Activated CD8-positive, alpha-beta memory T cell treated with anti-CD3 and anti-CD28 coated beads, Interleukin-2, amount 10 ng/mL, durations not matched to agents 7 days and 5 days (primary cell): ENCODE data around the gene NDFIP2. TPM values are rescaled to one million over a fixed set of nuclear protein-coding genes. Genes with fewer than 3 reads are reported as not detected.

Source experiments
- ATAC-seq: fragments of 150-1000 bp; cut with Tn5 transposase; one replicate; pipeline ENCODE4 v1.10.0; 2021; ENCODE audit warnings: moderate library complexity
- CTCF ChIA-PET: fragments of 350-600 bp; sonication (Branson Sonifier 250); formaldehyde crosslinking; loops from one replicate; lab custom pipeline; 2021; ENCODE audit warnings: antibody characterized with exemption; lab: Charles Lee
- DNase-seq: peaks from one replicate; pipeline ENCODE4 v3.0.0-alpha.2; 2020
- H3K27ac Mint-ChIP-seq: one replicate; pipeline ENCODE4 v1.8.0; 2021; ENCODE audit warnings: mild to moderate bottlenecking, mixed read lengths
- H3K27me3 Mint-ChIP-seq: one replicate; pipeline ENCODE4 v1.8.0; 2021; ENCODE audit warnings: mixed read lengths
- H3K36me3 Mint-ChIP-seq: one replicate; pipeline ENCODE4 v1.8.0; 2021; ENCODE audit warnings: mild to moderate bottlenecking, mixed read lengths
- H3K4me1 Mint-ChIP-seq: one replicate; pipeline ENCODE4 v1.8.0; 2021; ENCODE audit warnings: mixed read lengths
- H3K4me3 Mint-ChIP-seq: one replicate; pipeline ENCODE4 v1.8.0; 2021; ENCODE audit warnings: mild to moderate bottlenecking, moderate library complexity, mixed read lengths
- H3K9me3 Mint-ChIP-seq: one replicate; pipeline ENCODE4 v1.8.0; 2022; ENCODE audit warnings: low read depth, mixed read lengths
- total RNA-seq, 2 experiments: library from RNA; stranded (reverse); gene quantifications; one replicate each; pipeline ENCODE4 v1.2.3, GENCODE V29; 2021

The NDFIP2 gene, protein sequence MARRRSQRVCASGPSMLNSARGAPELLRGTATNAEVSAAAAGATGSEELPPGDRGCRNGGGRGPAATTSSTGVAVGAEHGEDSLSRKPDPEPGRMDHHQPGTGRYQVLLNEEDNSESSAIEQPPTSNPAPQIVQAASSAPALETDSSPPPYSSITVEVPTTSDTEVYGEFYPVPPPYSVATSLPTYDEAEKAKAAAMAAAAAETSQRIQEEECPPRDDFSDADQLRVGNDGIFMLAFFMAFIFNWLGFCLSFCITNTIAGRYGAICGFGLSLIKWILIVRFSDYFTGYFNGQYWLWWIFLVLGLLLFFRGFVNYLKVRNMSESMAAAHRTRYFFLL
- total RNA-seq: 100 to 1,000 TPM in 1 of 2 experiments, 10 to 100 TPM in 1; 50.8 to 124 TPM

- ATAC-seq: peak; percentile 83
- Mint-ChIP-seq H3K27ac (peak within 1 kb of the TSS; percentile 84), H3K4me3 (peak within 1 kb of the TSS; percentile 91), H3K36me3 (peaks cover 21% of the 10 kb centered on the region), H3K27me3 (peaks cover 12% of the 10 kb centered on the region), H3K9me3 (no peaks in the 10 kb centered on the region), H3K4me1 (peaks cover 52% of the 10 kb centered on the region)
- CTCF ChIA-PET: interaction anchor here (0.6 to 5.0 kb wide), 25 partner anchors 11 to 89 kb away, joined by 3 to 41 read pairs (median 4); partner anchors contain the start of gene RBM26
- peak; percentile 91 for DNase-seq
Measured at GRCh38 chr13:79480954-79481684, at the start of gene NDFIP2. TSS of gene NDFIP2 (plus strand) at chr13:79481155. CDS start at chr13:79481204, 49 bp downstream.

- H3K27ac Mint-ChIP-seq: no peak overlapping the region
- H3K9me3 Mint-ChIP-seq: peaks cover 2% of the 10 kb centered on the region
- DNase-seq (no peak), ATAC-seq (no peak)
- no peak overlapping the region for H3K4me3 Mint-ChIP-seq
- H3K27me3 Mint-ChIP-seq: no peaks in the 10 kb centered on the region
- H3K36me3 Mint-ChIP-seq: peaks cover 14% of the 10 kb centered on the region
- H3K4me1 Mint-ChIP-seq: peaks cover 4% of the 10 kb centered on the region
- CTCF ChIA-PET: interaction anchor here (1.2 to 3.7 kb wide), 2 partner anchors 8 to 10 kb away, joined by 3 to 17 read pairs; no protein-coding TSS in a partner anchor
Measured at GRCh38 chr13:79432086-79432485, 48.9 kb upstream of the NDFIP2 start.

GRCh38 chr13:79432992-79433391 is 48.0 kb upstream of the NDFIP2 start:
- DNase-seq (no peak), ATAC-seq (no peak)
- CTCF ChIA-PET: interaction anchor here (1.2 to 3.7 kb wide), 3 partner anchors 9 to 107 kb away, joined by 3 to 17 read pairs (median 5); no protein-coding TSS in a partner anchor
- H3K4me1 Mint-ChIP-seq: peaks cover 2% of the 10 kb centered on the region
- H3K36me3 Mint-ChIP-seq: peaks cover 14% of the 10 kb centered on the region
- H3K27me3 Mint-ChIP-seq: no peaks in the 10 kb centered on the region
- no peak overlapping the region for H3K27ac Mint-ChIP-seq
- H3K9me3 Mint-ChIP-seq: peaks cover 2% of the 10 kb centered on the region
- H3K4me3 Mint-ChIP-seq: no peak overlapping the region

DNA sequence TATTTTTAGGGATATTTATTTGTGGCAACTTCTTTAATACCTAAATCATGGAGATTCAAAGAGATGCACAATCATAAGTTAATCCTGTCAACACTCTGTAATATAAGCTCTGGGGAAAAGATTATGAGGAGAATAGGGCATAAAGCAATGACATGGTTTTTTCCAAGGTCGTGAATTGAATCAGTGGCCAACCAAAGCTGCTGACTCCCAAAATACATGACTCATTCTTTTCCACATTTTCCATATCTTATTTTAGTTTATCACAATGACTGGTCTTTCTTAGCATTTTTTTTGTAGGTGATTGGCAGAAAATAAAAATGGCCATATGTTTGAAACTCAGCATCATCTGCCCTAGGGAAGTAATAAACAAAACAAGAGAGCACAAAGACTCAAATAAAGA is 46.4 kb upstream of the NDFIP2 start:
- H3K36me3 Mint-ChIP-seq: peaks cover 13% of the 10 kb centered on the region
- no peak for ATAC-seq
- H3K4me3 Mint-ChIP-seq: no peak overlapping the region
- no peak overlapping the region for H3K27ac Mint-ChIP-seq
- peaks cover 2% of the 10 kb centered on the region for H3K9me3 Mint-ChIP-seq
- CTCF ChIA-PET: interaction anchor here (1.0 to 3.7 kb wide), 2 partner anchors 11 to 19 kb away, joined by 3 to 17 read pairs; no protein-coding TSS in a partner anchor
- DNase-seq: no peak
- no peaks in the 10 kb centered on the region for H3K4me1 Mint-ChIP-seq
- H3K27me3 Mint-ChIP-seq: no peaks in the 10 kb centered on the region

DNA sequence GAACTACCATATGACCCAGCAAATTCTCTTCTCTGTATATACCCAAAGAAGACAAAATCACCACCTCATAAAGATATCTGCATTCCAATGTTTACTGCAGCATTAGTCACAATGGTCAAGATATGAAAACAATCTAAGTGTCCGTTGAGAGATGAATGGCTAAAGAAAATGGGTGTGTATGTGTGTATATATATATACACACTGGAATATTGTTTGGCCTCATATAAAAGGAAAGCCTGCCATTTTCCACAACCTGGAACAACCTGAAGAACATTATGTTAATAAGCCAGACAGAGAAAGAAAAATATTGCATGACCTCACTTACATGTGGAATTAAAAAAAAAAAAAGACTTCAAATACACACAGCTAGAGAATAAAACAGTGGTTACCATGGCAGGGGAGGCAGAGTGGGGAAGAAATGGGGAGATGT is 45.4 kb upstream of the NDFIP2 start:
- Mint-ChIP-seq H3K4me3 (no peak overlapping the region), H3K27ac (no peak overlapping the region), H3K9me3 (peaks cover 2% of the 10 kb centered on the region), H3K27me3 (no peaks in the 10 kb centered on the region), H3K4me1 (no peaks in the 10 kb centered on the region), H3K36me3 (peaks cover 9% of the 10 kb centered on the region)
- CTCF ChIA-PET: no interaction called here
- no peak for DNase-seq
- ATAC-seq: no peak

- H3K9me3 Mint-ChIP-seq: no peaks in the 10 kb centered on the region
- peaks cover 2% of the 10 kb centered on the region for H3K36me3 Mint-ChIP-seq
- H3K4me3 Mint-ChIP-seq: no peak overlapping the region
- H3K27me3 Mint-ChIP-seq: no peaks in the 10 kb centered on the region
- DNase-seq (no peak), ATAC-seq (no peak)
- H3K27ac Mint-ChIP-seq: no peak overlapping the region
- no peaks in the 10 kb centered on the region for H3K4me1 Mint-ChIP-seq
- CTCF ChIA-PET: no interaction called here
Measured at GRCh38 chr13:79439275-79439674, 41.7 kb upstream of the NDFIP2 start.

DNA sequence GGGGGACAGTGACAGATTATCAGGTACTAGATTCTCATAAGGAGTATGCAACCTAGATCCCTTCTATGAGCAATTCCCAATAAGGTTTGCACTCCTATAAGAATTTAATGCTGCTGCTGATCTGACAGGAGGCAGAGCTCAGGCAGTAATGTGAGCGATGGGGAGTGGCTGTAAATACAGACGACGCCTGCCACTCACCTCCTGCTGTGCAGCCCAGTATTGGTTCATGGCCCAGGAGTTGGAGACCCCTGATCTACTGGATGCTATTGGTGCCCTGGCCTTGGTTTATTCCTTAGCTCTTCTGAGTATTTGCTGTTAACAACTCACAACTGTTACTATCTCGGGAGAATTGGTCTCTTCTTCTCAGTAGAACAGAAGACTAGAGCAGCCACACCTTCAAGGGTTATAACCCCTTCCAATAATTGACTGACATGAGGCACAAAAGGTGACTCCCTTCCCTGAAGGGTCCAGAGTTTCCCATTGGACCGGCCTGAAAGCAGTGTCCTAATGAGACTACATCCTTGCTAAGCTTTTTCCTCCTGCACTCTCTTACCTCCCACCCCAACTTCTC is 39.9 kb upstream of the NDFIP2 start:
- Mint-ChIP-seq H3K27ac (no peak overlapping the region), H3K36me3 (no peaks in the 10 kb centered on the region), H3K4me1 (peaks cover 7% of the 10 kb centered on the region), H3K27me3 (no peaks in the 10 kb centered on the region), H3K4me3 (no peak overlapping the region), H3K9me3 (no peaks in the 10 kb centered on the region)
- DNase-seq (no peak), ATAC-seq (no peak)
- CTCF ChIA-PET: interaction anchor here (0.9 to 1.6 kb wide), 2 partner anchors 17 to 44 kb away, joined by 3 to 4 read pairs; no protein-coding TSS in a partner anchor

DNA sequence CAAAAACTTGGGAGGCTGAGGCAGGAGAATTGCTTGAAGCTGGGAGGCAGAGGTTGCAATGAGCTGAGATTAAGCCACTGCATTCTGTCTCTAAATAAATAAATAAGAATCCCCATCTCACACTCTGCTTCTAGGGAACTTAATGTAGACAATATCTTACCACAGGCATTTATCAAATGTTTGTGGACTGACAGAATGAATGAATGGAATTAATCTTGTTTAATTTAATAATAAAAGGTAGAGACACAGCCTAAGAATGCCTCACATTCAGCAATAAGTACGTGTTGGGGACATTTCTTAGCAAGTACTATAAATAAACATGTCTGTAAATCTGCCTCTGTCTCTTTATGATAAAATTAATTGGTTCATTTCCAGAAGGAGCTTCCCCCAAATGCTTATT is 38.7 kb upstream of the NDFIP2 start:
- H3K9me3 Mint-ChIP-seq: no peaks in the 10 kb centered on the region
- CTCF ChIA-PET: interaction anchor here (1.3 to 1.6 kb wide), 2 partner anchors 10 to 18 kb away, joined by 3 to 4 read pairs; no protein-coding TSS in a partner anchor
- no peak overlapping the region for H3K4me3 Mint-ChIP-seq
- peaks cover 17% of the 10 kb centered on the region for H3K4me1 Mint-ChIP-seq
- no peak overlapping the region for H3K27ac Mint-ChIP-seq
- no peaks in the 10 kb centered on the region for H3K36me3 Mint-ChIP-seq
- no peak for ATAC-seq
- H3K27me3 Mint-ChIP-seq: no peaks in the 10 kb centered on the region
- no peak for DNase-seq

DNA sequence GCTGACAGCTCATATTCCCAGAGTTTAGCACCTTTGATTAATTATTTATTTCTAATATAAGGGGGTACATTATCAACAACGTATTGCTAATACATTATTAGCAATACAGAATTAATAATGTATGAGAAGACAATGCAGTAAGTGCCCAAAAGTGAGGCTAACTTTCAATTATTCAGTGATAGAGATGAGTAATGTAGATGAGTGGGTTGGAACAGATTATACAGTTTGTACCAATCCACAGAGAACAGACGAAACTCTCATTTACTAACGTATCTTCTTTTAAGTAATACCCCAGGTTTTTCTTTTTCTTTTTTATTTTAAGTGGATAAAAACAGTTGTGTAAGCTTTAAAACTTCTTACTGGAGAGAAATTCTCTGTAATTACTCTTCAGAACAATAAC is 38.2 kb upstream of the NDFIP2 start:
- Mint-ChIP-seq H3K27me3 (no peaks in the 10 kb centered on the region), H3K4me3 (no peak overlapping the region), H3K9me3 (no peaks in the 10 kb centered on the region), H3K4me1 (peaks cover 22% of the 10 kb centered on the region), H3K27ac (no peak overlapping the region), H3K36me3 (no peaks in the 10 kb centered on the region)
- CTCF ChIA-PET: interaction anchor here (1.3 to 1.6 kb wide), 2 partner anchors 10 to 18 kb away, joined by 3 to 4 read pairs; no protein-coding TSS in a partner anchor
- ATAC-seq (no peak), DNase-seq (no peak)

GRCh38 chr13:79445968-79446645 is 34.8 kb upstream of the NDFIP2 start:
- peaks cover 50% of the 10 kb centered on the region for H3K4me1 Mint-ChIP-seq
- H3K4me3 Mint-ChIP-seq: no peak overlapping the region
- H3K27me3 Mint-ChIP-seq: no peaks in the 10 kb centered on the region
- no peak for ATAC-seq
- H3K36me3 Mint-ChIP-seq: peaks cover 13% of the 10 kb centered on the region
- CTCF ChIA-PET: interaction anchor here (1.2 to 1.5 kb wide), 4 partner anchors 11 to 77 kb away, joined by 3 to 5 read pairs (median 4); no protein-coding TSS in a partner anchor
- DNase-seq: no peak
- peaks cover 5% of the 10 kb centered on the region for H3K9me3 Mint-ChIP-seq
- peak overlapping the region; percentile 44 for H3K27ac Mint-ChIP-seq

DNA sequence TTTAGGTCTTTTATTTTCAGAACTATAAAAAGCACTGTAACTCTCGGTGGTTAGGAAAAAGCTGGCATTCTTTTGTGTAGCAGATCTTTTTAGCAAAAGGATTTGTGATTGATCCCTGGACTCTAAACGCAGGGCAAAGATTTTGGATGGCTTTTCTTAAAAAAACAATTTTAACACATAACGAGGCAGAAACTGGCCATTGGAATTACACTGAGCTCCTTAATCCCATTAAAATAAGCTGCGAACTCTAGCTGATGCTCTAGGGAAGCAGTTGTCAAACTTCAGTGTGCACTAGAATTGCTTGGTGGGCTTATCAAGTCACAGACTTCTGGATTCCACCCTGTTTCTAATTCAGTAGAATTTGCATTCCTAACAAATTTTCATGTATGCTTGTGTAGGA is 33.8 kb upstream of the NDFIP2 start:
- H3K27me3 Mint-ChIP-seq: no peaks in the 10 kb centered on the region
- H3K4me3 Mint-ChIP-seq: no peak overlapping the region
- H3K36me3 Mint-ChIP-seq: peaks cover 13% of the 10 kb centered on the region
- CTCF ChIA-PET: interaction anchor here (1.0 to 1.5 kb wide), 4 partner anchors 10 to 76 kb away, joined by 3 to 4 read pairs (median 3); no protein-coding TSS in a partner anchor
- peaks cover 5% of the 10 kb centered on the region for H3K9me3 Mint-ChIP-seq
- ATAC-seq (no peak), DNase-seq (no peak)
- peaks cover 61% of the 10 kb centered on the region for H3K4me1 Mint-ChIP-seq
- H3K27ac Mint-ChIP-seq: no peak overlapping the region

- DNase-seq (no peak), ATAC-seq (no peak)
- Mint-ChIP-seq H3K36me3 (peaks cover 13% of the 10 kb centered on the region), H3K9me3 (peaks cover 5% of the 10 kb centered on the region), H3K27me3 (no peaks in the 10 kb centered on the region), H3K4me3 (no peak overlapping the region), H3K4me1 (peaks cover 67% of the 10 kb centered on the region), H3K27ac (no peak overlapping the region)
- CTCF ChIA-PET: interaction anchor here (1.0 to 1.4 kb wide), 2 partner anchors 21 to 24 kb away, joined by 3 read pairs; no protein-coding TSS in a partner anchor
Measured at GRCh38 chr13:79447741-79448140, 33.2 kb upstream of the NDFIP2 start.
